Fibroblast of lung (primary cell): ENCODE measurements around the gene IFT57.

Experiments used
- EZH2 ChIP-seq: IDR thresholded peaks from 2 replicates; pipeline ENCODE4 v1.5.1; 2012; ENCODE audit warnings: low read length, control low read depth, mild to moderate bottlenecking; ENCODE audit errors: missing control alignments
- TF ChIP-seq, protein P1 (sequence below), 2 donors: IDR thresholded peaks in 1 of 2; conservative IDR thresholded peaks in 1 of 2; 1 replicate in 1 of 2; 2 replicates in 1 of 2; pipeline ENCODE4 v1.5.1; 2011 to 2012; ENCODE audit warnings: low read length in 2 of 2, control low read depth in 1 of 2, inconsistent platforms in 1 of 2, low read depth in 1 of 2, mild to moderate bottlenecking in 1 of 2

- TF ChIP-seq, protein P1, sequence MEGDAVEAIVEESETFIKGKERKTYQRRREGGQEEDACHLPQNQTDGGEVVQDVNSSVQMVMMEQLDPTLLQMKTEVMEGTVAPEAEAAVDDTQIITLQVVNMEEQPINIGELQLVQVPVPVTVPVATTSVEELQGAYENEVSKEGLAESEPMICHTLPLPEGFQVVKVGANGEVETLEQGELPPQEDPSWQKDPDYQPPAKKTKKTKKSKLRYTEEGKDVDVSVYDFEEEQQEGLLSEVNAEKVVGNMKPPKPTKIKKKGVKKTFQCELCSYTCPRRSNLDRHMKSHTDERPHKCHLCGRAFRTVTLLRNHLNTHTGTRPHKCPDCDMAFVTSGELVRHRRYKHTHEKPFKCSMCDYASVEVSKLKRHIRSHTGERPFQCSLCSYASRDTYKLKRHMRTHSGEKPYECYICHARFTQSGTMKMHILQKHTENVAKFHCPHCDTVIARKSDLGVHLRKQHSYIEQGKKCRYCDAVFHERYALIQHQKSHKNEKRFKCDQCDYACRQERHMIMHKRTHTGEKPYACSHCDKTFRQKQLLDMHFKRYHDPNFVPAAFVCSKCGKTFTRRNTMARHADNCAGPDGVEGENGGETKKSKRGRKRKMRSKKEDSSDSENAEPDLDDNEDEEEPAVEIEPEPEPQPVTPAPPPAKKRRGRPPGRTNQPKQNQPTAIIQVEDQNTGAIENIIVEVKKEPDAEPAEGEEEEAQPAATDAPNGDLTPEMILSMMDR (conservative IDR thresholded peaks at IDR 0.05 in 1 of 2, IDR thresholded peaks at IDR 0.05 in 1 of 2; ENCODE audit: low read depth in 1 of 2, low read length in 2 of 2) = no peak
- no peak for TF ChIP-seq EZH2
These were observed 39.9 kb downstream of the IFT57 start for GRCh38 chr3:108182339-108182738.
